ENCODE data around the gene PCK1. TPM values are rescaled to one million over a fixed set of nuclear protein-coding genes. Genes with fewer than 3 reads are reported as not detected.

Gene PCK1
- total RNA-seq, 1 experiment from 2014 or later, result 0.49 TPM

GRCh38 chr20:57601737-57602136, 40.8 kb downstream of the PCK1 start:
- ATAC-seq, result no peak
- POLR2A ChIA-PET, result no interaction called here
- CTCF ChIA-PET, result interaction anchor here (1.3 kb wide), 1 partner anchor 21 kb away, joined by 3 read pairs; no protein-coding TSS in a partner anchor
- Histone ChIP-seq H3K9me2 (ENCODE audit: insufficient read depth) (no peaks in the 10 kb centered on the region), H3K79me2 (ENCODE audit: insufficient read depth, low read length) (no peaks in the 10 kb centered on the region), H3K27me3 (ENCODE audit: insufficient read depth, low read length) (peaks cover 3% of the 10 kb centered on the region; the same call in 1 of the 2 replicates), H3K4me1 (ENCODE audit: control insufficient read depth in 1 of 2, insufficient read depth in 2 of 2, low read length in 2 of 2) (peaks cover 0 to 5% of the 10 kb centered on the region in 2 experiments; a peak in 1 of 4 replicates), H3K27ac (ENCODE audit: low read depth, low read length) (no peak overlapping the region), H3K36me3 (ENCODE audit: control insufficient read depth in 1 of 2, insufficient read depth in 2 of 2, low read length in 2 of 2) (no peaks in the 10 kb centered on the region), H3K9ac (ENCODE audit: low read length) (no peak overlapping the region), H4K20me1 (ENCODE audit: insufficient read depth) (no peaks in the 10 kb centered on the region), H3K9me3 (ENCODE audit: control insufficient read depth in 1 of 2, insufficient read depth in 1 of 2, low read depth in 1 of 2, low read length in 2 of 2) (no peaks in the 10 kb centered on the region), H3K4me2 (ENCODE audit: low read length) (no peak overlapping the region), H3K4me3 (replicated peaks in 1 of 2; ENCODE audit: low read depth in 1 of 2, low read length in 2 of 2) (no peak overlapping the region), H2AFZ (ENCODE audit: low read depth, low read length, poor library complexity, severe bottlenecking) (no peak overlapping the region)
- TF ChIP-seq ZFX (IDR thresholded peaks at IDR 0.05) (no peak), SIN3A (IDR thresholded peaks at IDR 0.05; ENCODE audit: low read depth) (no peak), TCF7L2 (IDR thresholded peaks at IDR 0.05; ENCODE audit: borderline replicate concordance, extremely low read depth, insufficient read depth, insufficient read length) (no peak)
- no peak for DNase-seq (ENCODE audit: low read depth, low spot score)
- RAD21 ChIA-PET (ENCODE audit: low non-redundant PET in 1 of 2, low total read pairs in 2 of 2, uncharacterized antibody in 2 of 2, unreplicated experiment in 2 of 2), result no interaction called here
- intact Hi-C loops (cut with micrococcal nuclease), result no loop called here
- no TSS peak for BruUV-seq (replicated peaks)

GRCh38 chr20:57603120-57603519, 42.2 kb downstream of the PCK1 start:
- no peak overlapping the region for H3K27ac ChIP-seq (ENCODE audit: low read depth, low read length)
- H3K36me3 ChIP-seq (ENCODE audit: control insufficient read depth in 1 of 2, insufficient read depth in 2 of 2, low read length in 2 of 2), result no peaks in the 10 kb centered on the region
- ATAC-seq (no peak), DNase-seq (ENCODE audit: low read depth, low spot score) (no peak)
- no peak overlapping the region for H3K4me2 ChIP-seq (ENCODE audit: low read length)
- no peak overlapping the region for H3K9ac ChIP-seq (ENCODE audit: low read length)
- ChIA-PET RAD21 (ENCODE audit: low non-redundant PET in 1 of 2, low total read pairs in 2 of 2, uncharacterized antibody in 2 of 2, unreplicated experiment in 2 of 2) (no interaction called here), CTCF (no interaction called here), POLR2A (no interaction called here)
- H3K4me3 ChIP-seq (replicated peaks in 1 of 2; ENCODE audit: low read depth in 1 of 2, low read length in 2 of 2), result no peak overlapping the region
- H3K9me3 ChIP-seq (ENCODE audit: control insufficient read depth in 1 of 2, insufficient read depth in 1 of 2, low read depth in 1 of 2, low read length in 2 of 2), result no peaks in the 10 kb centered on the region
- peaks cover 7% of the 10 kb centered on the region; the same call in 1 of the 2 replicates for H3K27me3 ChIP-seq (ENCODE audit: insufficient read depth, low read length)
- H2AFZ ChIP-seq (ENCODE audit: low read depth, low read length, poor library complexity, severe bottlenecking), result no peak overlapping the region
- BruUV-seq (replicated peaks), result no TSS peak
- no peaks in the 10 kb centered on the region for H3K9me2 ChIP-seq (ENCODE audit: insufficient read depth)
- H3K4me1 ChIP-seq (ENCODE audit: control insufficient read depth in 1 of 2, insufficient read depth in 2 of 2, low read length in 2 of 2), result no peaks in the 10 kb centered on the region
- H3K79me2 ChIP-seq (ENCODE audit: insufficient read depth, low read length), result no peaks in the 10 kb centered on the region
- no peak for TF ChIP-seq CBX3 (IDR thresholded peaks at IDR 0.05; ENCODE audit: low read depth)
- TF ChIP-seq SRF (IDR thresholded peaks at IDR 0.05; ENCODE audit: low read depth), result no peak
- TF ChIP-seq SIN3A (IDR thresholded peaks at IDR 0.05; ENCODE audit: low read depth), result no peak
- TF ChIP-seq REST (IDR thresholded peaks at IDR 0.05; ENCODE audit: low read depth), result no peak
- H4K20me1 ChIP-seq (ENCODE audit: insufficient read depth), result no peaks in the 10 kb centered on the region
- intact Hi-C loops (cut with micrococcal nuclease), result no loop called here

Measured in HCT116 (cell line).